Raji (cell line): ENCODE measurements around the gene CLTCL1.
A peak's percentile ranks its signal among the peaks of the same experiment; 100 is the strongest.

Experiments used
- POLR2A ChIP-seq: IDR thresholded peaks from 2 replicates; pipeline ENCODE4 v1.6.1; 2011; ENCODE audit warnings: low read depth, low read length, control low read depth; ENCODE audit not compliant: insufficient read depth

The CLTCL1 gene

GRCh38 chr22:19291580-19292457, at the start of gene CLTCL1:
Gene CLTCL1, minus strand, starts transcription at chr22:19291719. Its CDS starts 78 bp downstream, at chr22:19291641.
- TF ChIP-seq POLR2A = peak; percentile 34; the same call in 1 of the 2 replicates

GRCh38 chr22:19337137-19337536, 45.6 kb upstream of the CLTCL1 start:
- TF ChIP-seq POLR2A = no peak

GRCh38 chr22:19336133-19337075, 44.9 kb upstream of the CLTCL1 start:
- TF ChIP-seq POLR2A = no peak

- TF ChIP-seq POLR2A = no peak
These were observed 40.5 kb upstream of the CLTCL1 start for GRCh38 chr22:19331975-19332374.

GRCh38 chr22:19331474-19331873, 40.0 kb upstream of the CLTCL1 start:
- no peak for TF ChIP-seq POLR2A

- TF ChIP-seq POLR2A = no peak
These were observed 39.4 kb upstream of the CLTCL1 start for GRCh38 chr22:19330865-19331418.

GRCh38 chr22:19329454-19329853, 37.9 kb upstream of the CLTCL1 start:
- TF ChIP-seq POLR2A = no peak

GRCh38 chr22:19325296-19325948, 33.9 kb upstream of the CLTCL1 start:
- no peak for TF ChIP-seq POLR2A

GRCh38 chr22:19321757-19322156, 30.2 kb upstream of the CLTCL1 start:
- TF ChIP-seq POLR2A = no peak

- TF ChIP-seq POLR2A = no peak
These were observed 27.8 kb upstream of the CLTCL1 start for GRCh38 chr22:19319281-19319680.

- TF ChIP-seq POLR2A = no peak
These were observed 26.3 kb upstream of the CLTCL1 start for GRCh38 chr22:19317865-19318264.

- TF ChIP-seq POLR2A = no peak
These were observed 16.4 kb upstream of the CLTCL1 start for GRCh38 chr22:19307872-19308271.

GRCh38 chr22:19304547-19304946, 13.0 kb upstream of the CLTCL1 start:
- TF ChIP-seq POLR2A = no peak

GRCh38 chr22:19303785-19304184, 12.3 kb upstream of the CLTCL1 start:
- TF ChIP-seq POLR2A = no peak

GRCh38 chr22:19295733-19296132, 4.2 kb upstream of the CLTCL1 start:
- no peak for TF ChIP-seq POLR2A
